Measurements from ENCODE around the gene CDPF1. TPM values are rescaled to one million over a fixed set of nuclear protein-coding genes. Genes with fewer than 3 reads are reported as not detected.

The CDPF1 gene
- total and polyA plus RNA-seq, 2 of the 13 experiments (the other 11 are each of a cell fraction or from before 2014, with no cell fraction given), result 5.2 to 8.1 TPM

DNA sequence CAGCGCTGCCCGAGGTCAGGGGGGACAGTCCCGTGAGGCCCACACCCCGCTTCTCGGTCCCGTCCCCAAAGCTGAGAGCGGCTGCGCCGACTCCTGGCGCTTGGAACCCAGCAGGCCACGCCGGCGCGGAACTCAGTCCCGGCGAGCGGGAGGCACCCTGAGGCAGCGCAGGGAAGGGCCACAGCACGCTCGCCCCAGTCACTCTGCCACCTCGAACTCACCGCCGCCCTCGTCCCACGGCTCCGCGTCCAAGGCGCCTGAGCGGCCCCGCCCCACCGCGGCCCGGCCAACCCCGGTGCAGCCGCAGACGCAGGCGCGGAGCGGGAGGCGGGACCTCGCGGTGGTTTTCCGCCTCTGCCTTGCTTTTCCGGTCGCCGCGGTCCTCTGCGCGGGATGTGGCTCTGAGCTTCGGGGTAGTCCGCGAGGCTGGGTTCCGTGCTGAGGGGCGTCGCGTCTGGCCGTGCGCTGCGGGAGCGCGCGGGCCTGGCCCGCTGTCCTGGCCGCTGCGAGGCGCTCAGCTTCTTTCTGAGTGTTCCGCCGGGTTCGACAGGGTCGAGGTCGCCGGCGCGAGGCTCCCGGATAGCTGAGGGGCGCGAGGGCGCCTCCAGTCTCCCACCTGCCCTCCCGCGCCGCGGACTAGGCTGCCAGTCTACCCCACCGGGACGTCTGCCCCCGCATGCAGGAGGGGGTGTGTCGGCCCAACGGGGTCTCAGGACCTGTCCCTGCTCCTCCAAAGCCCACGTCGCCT, at the start of gene CDPF1 (continued):
- TF ChIP-seq, protein P1, sequence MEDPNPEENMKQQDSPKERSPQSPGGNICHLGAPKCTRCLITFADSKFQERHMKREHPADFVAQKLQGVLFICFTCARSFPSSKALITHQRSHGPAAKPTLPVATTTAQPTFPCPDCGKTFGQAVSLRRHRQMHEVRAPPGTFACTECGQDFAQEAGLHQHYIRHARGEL (CRISPR knock-in tag; IDR thresholded peaks at IDR 0.05), result no peak
- TF ChIP-seq NFKBIZ (CRISPR knock-in tag; IDR thresholded peaks at IDR 0.05), result peak; percentile 74; the same call in 1 of the 2 replicates
- peak; percentile 63 for TF ChIP-seq ZNF331 (CRISPR knock-in tag; IDR thresholded peaks at IDR 0.05)
- peak; percentile 63; the same call in 1 of the 2 replicates for TF ChIP-seq NFKB2 (CRISPR knock-in tag; IDR thresholded peaks at IDR 0.05; ENCODE audit: borderline replicate concordance)
- peak; percentile 76; the same call in 1 of the 2 replicates for TF ChIP-seq GFI1 (CRISPR knock-in tag; IDR thresholded peaks at IDR 0.05; ENCODE audit: borderline replicate concordance)
- no peak for TF ChIP-seq CENPX (CRISPR knock-in tag; IDR thresholded peaks at IDR 0.05)
- TF ChIP-seq SMARCC2 (IDR thresholded peaks at IDR 0.05), result no peak
- TF ChIP-seq, protein P2, sequence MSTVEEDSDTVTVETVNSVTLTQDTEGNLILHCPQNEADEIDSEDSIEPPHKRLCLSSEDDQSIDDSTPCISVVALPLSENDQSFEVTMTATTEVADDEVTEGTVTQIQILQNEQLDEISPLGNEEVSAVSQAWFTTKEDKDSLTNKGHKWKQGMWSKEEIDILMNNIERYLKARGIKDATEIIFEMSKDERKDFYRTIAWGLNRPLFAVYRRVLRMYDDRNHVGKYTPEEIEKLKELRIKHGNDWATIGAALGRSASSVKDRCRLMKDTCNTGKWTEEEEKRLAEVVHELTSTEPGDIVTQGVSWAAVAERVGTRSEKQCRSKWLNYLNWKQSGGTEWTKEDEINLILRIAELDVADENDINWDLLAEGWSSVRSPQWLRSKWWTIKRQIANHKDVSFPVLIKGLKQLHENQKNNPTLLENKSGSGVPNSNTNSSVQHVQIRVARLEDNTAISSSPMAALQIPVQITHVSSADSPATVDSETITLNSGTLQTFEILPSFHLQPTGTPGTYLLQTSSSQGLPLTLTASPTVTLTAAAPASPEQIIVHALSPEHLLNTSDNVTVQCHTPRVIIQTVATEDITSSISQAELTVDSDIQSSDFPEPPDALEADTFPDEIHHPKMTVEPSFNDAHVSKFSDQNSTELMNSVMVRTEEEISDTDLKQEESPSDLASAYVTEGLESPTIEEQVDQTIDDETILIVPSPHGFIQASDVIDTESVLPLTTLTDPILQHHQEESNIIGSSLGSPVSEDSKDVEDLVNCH (CRISPR knock-in tag; IDR thresholded peaks at IDR 0.05), result no peak
- no peak for TF ChIP-seq FOXA1 (IDR thresholded peaks at IDR 0.05)
- TF ChIP-seq FOXA1 (CRISPR knock-in tag; IDR thresholded peaks at IDR 0.05), result no peak
- TF ChIP-seq, protein P3, sequence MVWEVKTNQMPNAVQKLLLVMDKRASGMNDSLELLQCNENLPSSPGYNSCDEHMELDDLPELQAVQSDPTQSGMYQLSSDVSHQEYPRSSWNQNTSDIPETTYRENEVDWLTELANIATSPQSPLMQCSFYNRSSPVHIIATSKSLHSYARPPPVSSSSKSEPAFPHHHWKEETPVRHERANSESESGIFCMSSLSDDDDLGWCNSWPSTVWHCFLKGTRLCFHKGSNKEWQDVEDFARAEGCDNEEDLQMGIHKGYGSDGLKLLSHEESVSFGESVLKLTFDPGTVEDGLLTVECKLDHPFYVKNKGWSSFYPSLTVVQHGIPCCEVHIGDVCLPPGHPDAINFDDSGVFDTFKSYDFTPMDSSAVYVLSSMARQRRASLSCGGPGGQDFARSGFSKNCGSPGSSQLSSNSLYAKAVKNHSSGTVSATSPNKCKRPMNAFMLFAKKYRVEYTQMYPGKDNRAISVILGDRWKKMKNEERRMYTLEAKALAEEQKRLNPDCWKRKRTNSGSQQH (CRISPR knock-in tag; IDR thresholded peaks at IDR 0.05; ENCODE audit: low read depth), result no peak
- no peak for TF ChIP-seq ZNF44 (CRISPR knock-in tag; IDR thresholded peaks at IDR 0.05)
- peak; percentile 30; the same call in 1 of the 2 replicates for TF ChIP-seq NCOA2 (CRISPR knock-in tag; IDR thresholded peaks at IDR 0.05)
- no peak; the same call in 1 of the 2 replicates for TF ChIP-seq GATAD2A (CRISPR knock-in tag; IDR thresholded peaks at IDR 0.05)
- TF ChIP-seq RBFOX2 (IDR thresholded peaks at IDR 0.05; ENCODE audit: low read depth, low read length), result peak; percentile 98
- TF ChIP-seq, protein P4, sequence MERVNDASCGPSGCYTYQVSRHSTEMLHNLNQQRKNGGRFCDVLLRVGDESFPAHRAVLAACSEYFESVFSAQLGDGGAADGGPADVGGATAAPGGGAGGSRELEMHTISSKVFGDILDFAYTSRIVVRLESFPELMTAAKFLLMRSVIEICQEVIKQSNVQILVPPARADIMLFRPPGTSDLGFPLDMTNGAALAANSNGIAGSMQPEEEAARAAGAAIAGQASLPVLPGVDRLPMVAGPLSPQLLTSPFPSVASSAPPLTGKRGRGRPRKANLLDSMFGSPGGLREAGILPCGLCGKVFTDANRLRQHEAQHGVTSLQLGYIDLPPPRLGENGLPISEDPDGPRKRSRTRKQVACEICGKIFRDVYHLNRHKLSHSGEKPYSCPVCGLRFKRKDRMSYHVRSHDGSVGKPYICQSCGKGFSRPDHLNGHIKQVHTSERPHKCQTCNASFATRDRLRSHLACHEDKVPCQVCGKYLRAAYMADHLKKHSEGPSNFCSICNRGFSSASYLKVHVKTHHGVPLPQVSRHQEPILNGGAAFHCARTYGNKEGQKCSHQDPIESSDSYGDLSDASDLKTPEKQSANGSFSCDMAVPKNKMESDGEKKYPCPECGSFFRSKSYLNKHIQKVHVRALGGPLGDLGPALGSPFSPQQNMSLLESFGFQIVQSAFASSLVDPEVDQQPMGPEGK (CRISPR knock-in tag; IDR thresholded peaks at IDR 0.05), result peak; percentile 30; the same call in 1 of the 2 replicates
- peak; percentile 80; the same call in 1 of the 2 replicates for TF ChIP-seq ZNF343 (CRISPR knock-in tag; IDR thresholded peaks at IDR 0.05)
- TF ChIP-seq, protein P5, sequence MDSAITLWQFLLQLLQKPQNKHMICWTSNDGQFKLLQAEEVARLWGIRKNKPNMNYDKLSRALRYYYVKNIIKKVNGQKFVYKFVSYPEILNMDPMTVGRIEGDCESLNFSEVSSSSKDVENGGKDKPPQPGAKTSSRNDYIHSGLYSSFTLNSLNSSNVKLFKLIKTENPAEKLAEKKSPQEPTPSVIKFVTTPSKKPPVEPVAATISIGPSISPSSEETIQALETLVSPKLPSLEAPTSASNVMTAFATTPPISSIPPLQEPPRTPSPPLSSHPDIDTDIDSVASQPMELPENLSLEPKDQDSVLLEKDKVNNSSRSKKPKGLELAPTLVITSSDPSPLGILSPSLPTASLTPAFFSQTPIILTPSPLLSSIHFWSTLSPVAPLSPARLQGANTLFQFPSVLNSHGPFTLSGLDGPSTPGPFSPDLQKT (CRISPR knock-in tag; IDR thresholded peaks at IDR 0.05; ENCODE audit: borderline replicate concordance), result no peak
- TF ChIP-seq, protein P6, sequence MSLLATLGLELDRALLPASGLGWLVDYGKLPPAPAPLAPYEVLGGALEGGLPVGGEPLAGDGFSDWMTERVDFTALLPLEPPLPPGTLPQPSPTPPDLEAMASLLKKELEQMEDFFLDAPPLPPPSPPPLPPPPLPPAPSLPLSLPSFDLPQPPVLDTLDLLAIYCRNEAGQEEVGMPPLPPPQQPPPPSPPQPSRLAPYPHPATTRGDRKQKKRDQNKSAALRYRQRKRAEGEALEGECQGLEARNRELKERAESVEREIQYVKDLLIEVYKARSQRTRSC (CRISPR knock-in tag; IDR thresholded peaks at IDR 0.05; ENCODE audit: low read depth), result no peak; the same call in none of the 2 replicates
- peak; percentile 71; the same call in 1 of the 2 replicates for TF ChIP-seq MTF1 (CRISPR knock-in tag; IDR thresholded peaks at IDR 0.05)
- TF ChIP-seq ZNF431 (CRISPR knock-in tag; IDR thresholded peaks at IDR 0.05; ENCODE audit: borderline replicate concordance, low read depth), result peak; percentile 88; the same call in 1 of the 2 replicates
- no peak for TF ChIP-seq PAWR (CRISPR knock-in tag; IDR thresholded peaks at IDR 0.05; ENCODE audit: borderline replicate concordance)

Data from HepG2 (cell line).